Lower lobe of right lung (tissue), 2 donors: ENCODE measurements around the gene CBFA2T3. TPM values are rescaled to one million over a fixed set of nuclear protein-coding genes. Genes with fewer than 3 reads are reported as not detected.

ENCODE experiments used
- ATAC-seq, 2 donors: fragments of 200-7000 bp; cut with Tn5 transposase; one replicate each; pipeline ENCODE4 v1.9.1; 2020 to 2022; ENCODE audit warnings: mild to moderate bottlenecking in 2 of 2, moderate library complexity in 2 of 2
- DNase-seq: peaks from one replicate; pipeline ENCODE4 v3.0.0-alpha.2; 2020
- H3K27ac ChIP-seq: fragments of 200-600 bp; one replicate; pipeline ENCODE4 v1.8.0; 2022
- H3K27me3 ChIP-seq: fragments of 200-600 bp; one replicate; pipeline ENCODE4 v1.8.0; 2022; ENCODE audit warnings: low read depth
- H3K36me3 ChIP-seq: fragments of 200-600 bp; one replicate; pipeline ENCODE4 v1.8.0; 2022; ENCODE audit warnings: mild to moderate bottlenecking
- H3K4me1 ChIP-seq: fragments of 200-600 bp; one replicate; pipeline ENCODE4 v1.8.0; 2022
- H3K4me3 ChIP-seq: fragments of 200-600 bp; one replicate; pipeline ENCODE4 v1.8.0; 2022; ENCODE audit warnings: mild to moderate bottlenecking
- H3K9me3 ChIP-seq: fragments of 200-600 bp; one replicate; pipeline ENCODE4 v1.8.0; 2022
- CTCF ChIP-seq: fragments of 200-600 bp; IDR thresholded peaks from one replicate; pipeline ENCODE4 v1.8.0; 2022; ENCODE audit warnings: antibody characterized with exemption, mild to moderate bottlenecking
- intact Hi-C: fragments of 100-400 bp; cut with DNase I; formaldehyde crosslinking; loops from one replicate; pipeline ENCODE4 v1.11.0; 2022
- total RNA-seq: library from RNA; stranded (reverse); fragmentation: NEBNext Ultra II Directional; extraction: Animal tissue kit (Norgen Biotek cat#: 25700); gene quantifications from one replicate; pipeline ENCODE4 v1.2.1, GENCODE V29; 2021
- donor health status: DM: no; HTN: yes; CAD: no; lungs with severe emphysema.

Gene CBFA2T3
- total RNA-seq, 1 donor from 2014 or later: 14.3 TPM

DNA sequence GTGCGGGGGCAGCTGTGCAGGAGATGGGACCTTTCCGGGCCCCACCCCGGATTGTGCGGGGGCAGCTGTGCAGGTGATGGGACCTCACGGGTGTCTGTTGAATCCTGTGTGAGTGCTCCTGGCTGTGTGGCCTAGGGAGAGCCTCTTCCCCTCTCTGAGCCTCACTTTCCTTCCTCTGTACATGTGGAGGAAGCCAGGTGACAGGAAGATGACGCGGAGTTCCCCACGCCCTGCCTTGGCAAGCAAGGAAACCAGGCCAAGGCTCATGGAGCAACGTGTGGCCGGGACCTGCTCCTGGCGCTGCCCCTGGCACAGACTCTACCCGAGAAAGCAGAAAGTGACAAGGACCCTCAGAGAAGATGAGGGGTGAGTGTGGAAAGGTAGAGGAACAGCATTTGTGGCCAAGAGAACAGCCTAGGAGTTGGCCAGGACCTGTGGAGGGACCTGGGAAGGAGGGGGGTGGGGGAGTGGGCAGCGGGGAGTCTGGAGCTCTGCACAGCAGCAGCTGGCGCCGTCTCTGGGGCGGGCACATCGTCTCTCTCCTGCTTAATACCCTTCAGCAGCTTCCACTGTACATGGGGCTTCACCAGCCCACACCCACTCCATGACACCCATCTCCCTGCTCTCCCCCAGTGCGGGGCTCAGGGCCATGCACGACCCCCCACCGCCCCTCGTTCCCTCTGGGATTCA lies 72.2 kb downstream of the CBFA2T3 start:
- TF ChIP-seq CTCF: no peak
- H3K9me3 ChIP-seq: no peaks in the 10 kb centered on the region
- H3K4me1 ChIP-seq: no peaks in the 10 kb centered on the region
- no peaks in the 10 kb centered on the region for H3K27me3 ChIP-seq
- intact Hi-C loops: no loop called here
- peaks cover 8% of the 10 kb centered on the region for H3K36me3 ChIP-seq
- no peak overlapping the region for H3K4me3 ChIP-seq
- no peak for ATAC-seq
- DNase-seq: no peak
- no peak overlapping the region for H3K27ac ChIP-seq

GRCh38 chr16:88903267-88903666 lies 73.7 kb downstream of the CBFA2T3 start:
- intact Hi-C loops: no loop called here
- H3K27ac ChIP-seq: no peak overlapping the region

DNA sequence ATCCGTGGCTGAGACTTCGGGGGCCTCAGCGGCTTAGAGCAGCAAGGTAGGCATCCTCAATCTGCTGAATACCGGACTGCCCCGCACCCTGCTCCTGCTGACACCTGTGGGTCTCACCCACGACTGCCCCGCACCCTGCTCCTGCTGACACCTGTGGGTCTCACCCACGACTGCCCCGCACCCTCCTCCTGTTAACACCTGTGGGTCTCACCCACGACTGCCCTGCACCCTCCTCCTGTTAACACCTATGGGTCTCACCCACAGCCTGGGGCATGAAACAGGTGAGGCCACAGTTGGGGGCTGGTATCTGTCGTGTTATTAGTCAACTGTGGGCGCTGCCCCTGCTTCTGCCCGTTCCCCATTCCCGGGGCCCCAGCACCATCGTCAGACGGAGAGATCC lies 74.3 kb downstream of the CBFA2T3 start:
- Histone ChIP-seq H3K4me3 (no peak overlapping the region), H3K27me3 (no peaks in the 10 kb centered on the region), H3K4me1 (no peaks in the 10 kb centered on the region), H3K9me3 (no peaks in the 10 kb centered on the region), H3K27ac (no peak overlapping the region), H3K36me3 (peaks cover 21% of the 10 kb centered on the region)
- DNase-seq: no peak
- ATAC-seq: no peak
- intact Hi-C loops: no loop called here
- TF ChIP-seq CTCF: no peak

More at GRCh38 chr16:88903267-88903666, 73.7 kb downstream of the CBFA2T3 start:
- no peaks in the 10 kb centered on the region for H3K4me1 ChIP-seq
- no peaks in the 10 kb centered on the region for H3K27me3 ChIP-seq
- peaks cover 17% of the 10 kb centered on the region for H3K36me3 ChIP-seq
- no peak overlapping the region for H3K4me3 ChIP-seq
- TF ChIP-seq CTCF: no peak
- no peaks in the 10 kb centered on the region for H3K9me3 ChIP-seq
- no peak for DNase-seq
- ATAC-seq: no peak

- Histone ChIP-seq H3K27me3 (no peaks in the 10 kb centered on the region), H3K4me1 (no peaks in the 10 kb centered on the region), H3K27ac (peak overlapping the region; percentile 70), H3K36me3 (peaks cover 30% of the 10 kb centered on the region), H3K9me3 (no peaks in the 10 kb centered on the region), H3K4me3 (no peak overlapping the region)
- ATAC-seq (no peak), DNase-seq (no peak)
- no peak for TF ChIP-seq CTCF
- intact Hi-C loops: no loop called here
Measured at GRCh38 chr16:88901718-88902337, 75.2 kb downstream of the CBFA2T3 start.

- H3K4me1 ChIP-seq: no peaks in the 10 kb centered on the region
- peaks cover 36% of the 10 kb centered on the region for H3K36me3 ChIP-seq
- no peak overlapping the region for H3K4me3 ChIP-seq
- DNase-seq (peak; percentile 65), ATAC-seq (peak; percentile 29 to 39)
- no peaks in the 10 kb centered on the region for H3K9me3 ChIP-seq
- peak overlapping the region; percentile 70 for H3K27ac ChIP-seq
- intact Hi-C loops: no loop called here
- H3K27me3 ChIP-seq: no peaks in the 10 kb centered on the region
- no peak for TF ChIP-seq CTCF
Measured at GRCh38 chr16:88900662-88901052, 76.3 kb downstream of the CBFA2T3 start.
